HT1080 (cell line): Measurements from ENCODE around the gene MAFG. TPM values are rescaled to one million over a fixed set of nuclear protein-coding genes. Genes with fewer than 3 reads are reported as not detected.
A peak's percentile ranks its signal among the peaks of the same experiment; 100 is the strongest.

Experiments used
- DNase-seq: peaks from one replicate; pipeline ENCODE4 v3.0.0-alpha.2; 2015; ENCODE audit warnings: low read depth
- total RNA-seq: library from RNA; depleted of rRNA; stranded (reverse); fragments of >200 nt; shearing (Covaris generic); gene quantifications from 2 replicates; pipeline ENCODE4 v1.2.3, GENCODE V29; 2014

Gene MAFG
- total RNA-seq, 1 experiment from 2014 or later: 21.1 TPM

- peak; percentile 97 for DNase-seq
Measured at GRCh38 chr17:81898029-81898866, 29.3 kb downstream of the MAFG start.

- no peak for DNase-seq
Measured at GRCh38 chr17:81895400-81895799, 32.1 kb downstream of the MAFG start.

GRCh38 chr17:81891303-81891552 lies 36.3 kb downstream of the MAFG start:
- DNase-seq: no peak

GRCh38 chr17:81890447-81891302 lies 36.9 kb downstream of the MAFG start:
- DNase-seq: no peak

- DNase-seq: no peak
Measured at GRCh38 chr17:81889602-81890001, 37.9 kb downstream of the MAFG start.

- no peak for DNase-seq
Measured at GRCh38 chr17:81888988-81889595, 38.4 kb downstream of the MAFG start.

GRCh38 chr17:81888105-81888987 lies 39.2 kb downstream of the MAFG start:
- DNase-seq: no peak

GRCh38 chr17:81885869-81886548 lies 41.5 kb downstream of the MAFG start:
- peak; percentile 88 for DNase-seq

- DNase-seq: no peak
Measured at GRCh38 chr17:81885454-81885853, 42.1 kb downstream of the MAFG start.

- no peak for DNase-seq
Measured at GRCh38 chr17:81884968-81885367, 42.6 kb downstream of the MAFG start.

- DNase-seq: no peak
Measured at GRCh38 chr17:81884520-81884919, 43.0 kb downstream of the MAFG start.

- no peak for DNase-seq
Measured at GRCh38 chr17:81879121-81879520, 48.4 kb downstream of the MAFG start.

- no peak for DNase-seq
Measured at GRCh38 chr17:81878294-81878693, 49.2 kb downstream of the MAFG start.

GRCh38 chr17:81877569-81877968 lies 50.0 kb downstream of the MAFG start:
- no peak for DNase-seq

GRCh38 chr17:81871387-81872230 lies 55.9 kb downstream of the MAFG start:
- peak; percentile 76 for DNase-seq

- DNase-seq: no peak
Measured at GRCh38 chr17:81870981-81871386, 56.6 kb downstream of the MAFG start, which contains the start of gene ARHGDIA. Gene ARHGDIA, minus strand, starts transcription at chr17:81871337. Its CDS starts 1,407 bp downstream, at chr17:81869930.

- DNase-seq: peak; percentile 57
Measured at GRCh38 chr17:81870131-81870980, 57.2 kb downstream of the MAFG start.
